Measurements from ENCODE around the gene ADH1C. TPM values are rescaled to one million over a fixed set of nuclear protein-coding genes. Genes with fewer than 3 reads are reported as not detected.
"Not testable (repeated sequence)": the region's sequence is repeated elsewhere in the genome, so short reads cannot be mapped to it uniquely, and the experiment has no call there.

Gene ADH1C
- total RNA-seq, 2 experiments from 2014 or later: not detected

DNA sequence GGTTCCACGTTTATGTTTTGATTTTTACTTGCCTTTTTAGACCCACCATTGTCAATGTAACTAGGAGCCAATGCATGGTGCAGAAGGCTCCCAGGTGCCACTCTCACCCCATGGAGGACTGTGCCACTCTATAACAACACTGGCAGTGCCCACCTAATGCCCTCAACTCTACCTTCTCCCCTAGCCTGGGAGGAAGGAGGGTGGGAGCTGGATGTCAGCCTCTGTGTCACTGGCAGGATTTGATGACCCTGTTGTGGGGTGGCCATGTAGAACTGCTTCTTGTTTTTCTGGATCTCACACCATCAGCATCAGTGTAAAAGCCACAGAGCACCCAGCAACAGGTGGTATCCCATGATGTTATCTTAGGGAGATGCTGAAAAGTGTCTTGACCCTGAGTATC lies 17.7 kb downstream of the ADH1C start:
- Mint-ChIP-seq H3K9me3 (no peaks in the 10 kb centered on the region), H3K27me3 (peaks cover 11% of the 10 kb centered on the region)
- no peak for DNase-seq

GRCh38 chr4:99330648-99331047 lies 21.9 kb downstream of the ADH1C start:
- Mint-ChIP-seq H3K27me3 (peaks cover 8% of the 10 kb centered on the region), H3K4me3 (no peak overlapping the region), H3K27ac (no peak overlapping the region), H3K36me3 (no peaks in the 10 kb centered on the region), H3K9me3 (no peaks in the 10 kb centered on the region), H3K4me1 (no peaks in the 10 kb centered on the region)
- no peak for DNase-seq

More for the DNA sequence above, 17.7 kb downstream of the ADH1C start:
- H3K27ac Mint-ChIP-seq: no peak overlapping the region
- no peaks in the 10 kb centered on the region for H3K36me3 Mint-ChIP-seq
- H3K4me1 Mint-ChIP-seq: no peaks in the 10 kb centered on the region
- H3K4me3 Mint-ChIP-seq: no peak overlapping the region

- Mint-ChIP-seq H3K27ac (no peak overlapping the region), H3K27me3 (peaks cover 9% of the 10 kb centered on the region), H3K9me3 (no peaks in the 10 kb centered on the region), H3K4me3 (no peak overlapping the region), H3K36me3 (no peaks in the 10 kb centered on the region), H3K4me1 (no peaks in the 10 kb centered on the region)
- no peak for DNase-seq
These were observed 22.7 kb downstream of the ADH1C start for GRCh38 chr4:99329876-99330275.

- DNase-seq: no peak
- peaks cover 10% of the 10 kb centered on the region for H3K27me3 Mint-ChIP-seq
- H3K4me3 Mint-ChIP-seq: no peak overlapping the region
- H3K4me1 Mint-ChIP-seq: no peaks in the 10 kb centered on the region
- no peak overlapping the region for H3K27ac Mint-ChIP-seq
- no peaks in the 10 kb centered on the region for H3K9me3 Mint-ChIP-seq
- H3K36me3 Mint-ChIP-seq: no peaks in the 10 kb centered on the region
These were observed 27.6 kb downstream of the ADH1C start for GRCh38 chr4:99324979-99325378.

- Mint-ChIP-seq H3K27me3 (peaks cover 10% of the 10 kb centered on the region), H3K27ac (no peak overlapping the region), H3K4me3 (no peak overlapping the region), H3K9me3 (no peaks in the 10 kb centered on the region), H3K36me3 (no peaks in the 10 kb centered on the region), H3K4me1 (no peaks in the 10 kb centered on the region)
- DNase-seq: no peak
These were observed 28.2 kb downstream of the ADH1C start for GRCh38 chr4:99324361-99324760.

- Mint-ChIP-seq H3K9me3 (no peaks in the 10 kb centered on the region), H3K36me3 (no peaks in the 10 kb centered on the region), H3K27ac (no peak overlapping the region), H3K27me3 (peaks cover 10% of the 10 kb centered on the region), H3K4me3 (no peak overlapping the region), H3K4me1 (no peaks in the 10 kb centered on the region)
- DNase-seq: no peak
These were observed 28.8 kb downstream of the ADH1C start for GRCh38 chr4:99323756-99324155.

- no peaks in the 10 kb centered on the region for H3K36me3 Mint-ChIP-seq
- no peaks in the 10 kb centered on the region for H3K9me3 Mint-ChIP-seq
- no peak within 1 kb of the TSS for H3K27ac Mint-ChIP-seq
These were observed 31.0 kb downstream of the ADH1C start, which contains the start of gene ADH1B for GRCh38 chr4:99321241-99322191. TSS of gene ADH1B (minus strand) at chr4:99321401. CDS start at chr4:99321331, 70 bp downstream.

GRCh38 chr4:99317811-99318210 lies 34.7 kb downstream of the ADH1C start:
- not testable (repeated sequence) for H3K27me3 Mint-ChIP-seq, H3K4me1 Mint-ChIP-seq

More at GRCh38 chr4:99321241-99322191, 31.0 kb downstream of the ADH1C start, which contains the start of gene ADH1B:
- Mint-ChIP-seq H3K4me3 (no peak within 1 kb of the TSS), H3K4me1 (no peaks in the 10 kb centered on the region), H3K27me3 (peaks cover 10% of the 10 kb centered on the region)
- no peak for DNase-seq

DNA sequence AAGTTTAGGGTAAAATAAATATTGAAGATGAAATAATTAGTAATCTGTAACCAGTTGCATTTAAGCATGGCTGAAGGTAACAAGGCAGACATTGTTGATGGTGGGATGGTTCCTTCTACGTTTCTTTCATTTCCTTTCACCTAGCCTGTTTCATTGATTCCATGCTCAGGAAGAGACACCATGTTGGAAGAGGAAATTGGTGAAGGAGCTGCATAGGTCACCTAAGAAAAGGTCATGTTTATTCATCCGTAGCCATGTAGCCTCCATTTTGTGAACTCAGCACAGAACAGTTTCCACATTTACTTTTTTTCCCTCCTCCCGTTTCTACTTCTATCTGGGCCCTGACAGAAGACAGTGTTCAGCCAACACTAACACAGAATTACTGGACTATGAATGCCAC lies 35.2 kb downstream of the ADH1C start:
- Mint-ChIP-seq H3K36me3 (no peaks in the 10 kb centered on the region), H3K27ac (no peak overlapping the region), H3K27me3 (peaks cover 4% of the 10 kb centered on the region), H3K4me3 (no peak overlapping the region), H3K4me1 (no peaks in the 10 kb centered on the region), H3K9me3 (no peaks in the 10 kb centered on the region)
- DNase-seq: no peak

More at GRCh38 chr4:99317811-99318210, 34.7 kb downstream of the ADH1C start:
- not testable (repeated sequence) for DNase-seq, H3K36me3 Mint-ChIP-seq, H3K4me3 Mint-ChIP-seq, H3K27ac Mint-ChIP-seq, H3K9me3 Mint-ChIP-seq

- no peaks in the 10 kb centered on the region for H3K9me3 Mint-ChIP-seq
- H3K4me3 Mint-ChIP-seq: no peak overlapping the region
- peaks cover 6% of the 10 kb centered on the region for H3K27me3 Mint-ChIP-seq
- H3K27ac Mint-ChIP-seq: no peak overlapping the region
- no peak for DNase-seq
- H3K36me3 Mint-ChIP-seq: no peaks in the 10 kb centered on the region
- no peaks in the 10 kb centered on the region for H3K4me1 Mint-ChIP-seq
These were observed 36.7 kb downstream of the ADH1C start for GRCh38 chr4:99315839-99316238.

DNA sequence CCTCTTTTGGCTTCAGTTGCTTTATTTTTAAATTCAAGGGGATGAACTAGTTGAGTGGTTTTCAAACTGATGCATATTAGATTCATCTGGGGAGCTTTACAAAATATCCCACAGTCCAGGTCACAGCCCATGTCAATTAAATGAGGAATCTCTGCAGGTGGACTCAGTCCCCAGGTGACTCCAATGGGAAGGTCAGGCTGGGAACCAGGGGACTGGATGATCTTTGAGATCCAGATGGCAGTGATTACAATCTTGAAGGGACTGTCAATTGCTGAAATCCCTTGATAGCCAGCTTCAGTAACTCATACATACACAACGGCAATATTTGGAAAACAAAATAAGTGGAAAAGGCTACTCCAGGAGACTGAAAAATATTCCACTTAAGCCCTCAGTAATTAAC lies 38.3 kb downstream of the ADH1C start:
- H3K9me3 Mint-ChIP-seq: no peaks in the 10 kb centered on the region
- H3K27ac Mint-ChIP-seq: no peak overlapping the region
- no peaks in the 10 kb centered on the region for H3K36me3 Mint-ChIP-seq
- no peak for DNase-seq
- no peak overlapping the region for H3K4me3 Mint-ChIP-seq
- H3K27me3 Mint-ChIP-seq: peaks cover 14% of the 10 kb centered on the region
- H3K4me1 Mint-ChIP-seq: peaks cover 4% of the 10 kb centered on the region

DNA sequence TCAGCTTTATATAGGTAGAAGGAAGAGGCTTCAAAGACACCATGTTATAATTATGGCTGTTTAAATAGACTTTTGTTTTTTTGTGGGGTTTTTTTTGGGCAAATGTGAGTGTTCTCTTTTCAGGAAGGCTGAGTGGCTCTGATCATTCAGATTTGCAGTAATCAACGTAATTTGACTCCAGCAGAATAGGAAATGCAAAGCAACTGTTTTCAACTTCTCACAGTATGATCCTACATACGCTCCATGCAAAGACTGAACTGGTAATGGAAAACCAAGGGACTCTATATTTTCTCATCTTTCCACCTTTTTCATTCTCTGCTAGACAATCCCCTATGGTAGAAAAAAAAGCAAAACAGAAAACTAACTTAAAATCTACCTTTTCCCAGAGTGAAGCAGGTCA lies 42.2 kb downstream of the ADH1C start:
- Mint-ChIP-seq H3K36me3 (no peaks in the 10 kb centered on the region), H3K4me3 (no peak overlapping the region), H3K27ac (no peak overlapping the region), H3K27me3 (peaks cover 24% of the 10 kb centered on the region), H3K4me1 (peaks cover 4% of the 10 kb centered on the region), H3K9me3 (no peaks in the 10 kb centered on the region)
- DNase-seq: no peak

DNA sequence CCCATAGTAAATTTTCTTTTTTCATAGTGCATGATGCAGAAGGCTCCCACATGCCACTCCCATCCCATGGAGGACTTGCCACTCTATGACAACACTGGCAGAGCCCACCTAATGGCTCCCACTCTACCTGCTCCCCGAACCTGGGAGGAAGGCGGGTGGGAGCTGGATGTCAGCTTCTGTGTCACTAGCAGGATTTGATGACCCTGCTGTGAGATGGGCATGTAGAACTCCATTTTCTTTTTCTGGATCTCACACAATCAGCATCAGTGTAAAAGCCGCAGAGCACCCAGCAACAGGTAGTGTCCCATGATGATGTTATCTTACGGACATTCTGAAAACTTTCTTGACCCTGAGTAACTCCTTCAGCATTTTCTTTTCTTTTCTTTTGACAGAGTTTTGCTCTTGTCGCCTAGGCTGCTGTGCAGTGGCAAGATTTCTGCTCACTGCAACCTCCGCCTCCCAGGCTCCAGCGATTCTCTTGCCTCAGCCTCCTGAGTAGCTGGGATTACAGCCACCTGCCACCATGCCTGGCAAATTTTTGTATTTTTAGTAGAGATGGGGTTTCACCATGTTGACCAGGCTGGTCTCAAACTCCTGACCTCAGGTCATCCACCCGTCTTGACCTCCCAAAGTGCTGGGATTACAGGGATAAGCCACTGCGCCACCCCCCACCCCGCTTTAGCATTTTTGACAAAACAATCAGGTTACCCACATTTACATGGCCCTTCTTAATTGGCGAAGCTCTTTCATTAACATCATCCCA lies 46.7 kb downstream of the ADH1C start:
- peaks cover 21% of the 10 kb centered on the region for H3K27me3 Mint-ChIP-seq
- H3K36me3 Mint-ChIP-seq: no peaks in the 10 kb centered on the region
- no peak for DNase-seq
- H3K4me1 Mint-ChIP-seq: peaks cover 4% of the 10 kb centered on the region
- H3K27ac Mint-ChIP-seq: no peak overlapping the region
- H3K9me3 Mint-ChIP-seq: no peaks in the 10 kb centered on the region
- no peak overlapping the region for H3K4me3 Mint-ChIP-seq

- no peak overlapping the region for H3K4me3 Mint-ChIP-seq
- H3K36me3 Mint-ChIP-seq: no peaks in the 10 kb centered on the region
- H3K4me1 Mint-ChIP-seq: no peaks in the 10 kb centered on the region
- peaks cover 14% of the 10 kb centered on the region for H3K9me3 Mint-ChIP-seq
- no peak for DNase-seq
- H3K27ac Mint-ChIP-seq: no peak overlapping the region
- H3K27me3 Mint-ChIP-seq: peaks cover 4% of the 10 kb centered on the region
These were observed 51.0 kb downstream of the ADH1C start for GRCh38 chr4:99301376-99302164.

DNA sequence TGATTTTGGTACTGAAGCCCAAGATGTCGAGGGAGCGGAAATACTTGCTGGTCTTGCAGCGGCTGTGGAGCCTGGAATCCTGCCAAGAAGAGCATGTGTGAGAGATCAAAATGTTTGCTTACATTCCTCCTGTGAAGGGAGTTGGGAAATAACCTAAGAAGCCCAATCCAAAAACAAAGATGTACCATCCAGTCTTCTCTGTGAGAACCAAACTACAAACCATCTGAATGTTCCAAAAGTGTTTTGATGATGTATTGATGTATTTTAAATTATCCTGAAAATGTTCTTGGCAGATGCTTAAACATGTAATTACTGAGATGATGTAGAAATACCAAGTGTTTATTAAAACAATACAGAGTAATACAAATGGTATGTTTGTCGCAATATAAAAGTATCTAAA lies 51.6 kb downstream of the ADH1C start:
- Mint-ChIP-seq H3K4me3 (no peak overlapping the region), H3K27ac (no peak overlapping the region), H3K9me3 (peaks cover 16% of the 10 kb centered on the region), H3K4me1 (no peaks in the 10 kb centered on the region), H3K36me3 (no peaks in the 10 kb centered on the region), H3K27me3 (no peaks in the 10 kb centered on the region)
- no peak for DNase-seq

All from activated naive CD8-positive, alpha-beta T cell treated with anti-CD3 and anti-CD28 coated beads for 36 hours (primary cell).